Measurements from ENCODE around the gene VIL1. TPM values are rescaled to one million over a fixed set of nuclear protein-coding genes. Genes with fewer than 3 reads are reported as not detected.

VIL1 gene
- total and polyA plus RNA-seq, 2 of the 4 experiments (the other 2 are of a cell fraction): not detected

DNA sequence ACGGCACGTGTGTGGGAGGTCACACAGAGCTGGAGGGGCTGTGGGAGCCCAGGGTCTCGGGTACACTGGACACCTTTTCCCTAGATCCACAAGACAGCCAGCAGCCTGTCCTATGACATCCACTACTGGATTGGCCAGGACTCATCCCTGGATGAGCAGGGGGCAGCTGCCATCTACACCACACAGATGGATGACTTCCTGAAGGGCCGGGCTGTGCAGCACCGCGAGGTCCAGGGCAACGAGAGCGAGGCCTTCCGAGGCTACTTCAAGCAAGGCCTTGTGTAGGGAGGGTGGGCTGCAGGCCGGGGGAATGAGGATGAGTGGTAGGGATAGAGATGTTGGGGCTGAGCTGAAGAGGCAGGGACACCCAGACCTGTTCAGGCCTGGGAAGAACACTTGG, 6.6 kb downstream of the VIL1 start:
- POLR2A ChIA-PET (ENCODE audit: unreplicated experiment): no interaction called here
- H4K20me1 ChIP-seq (ENCODE audit: insufficient read depth, low read length): no peaks in the 10 kb centered on the region; the same call in 1 of the 2 replicates
- WGBS, 2 experiments (ENCODE audit: extremely low coverage in 2 of 2, insufficient read length in 1 of 2): 80% methylated on average over 3 of the region's 10 CpGs; no CpG with 5 or more reads in 1 of the 2 experiments
- H4K91ac ChIP-seq (ENCODE audit: insufficient read depth, low read depth, low read length): no peak overlapping the region
- no peak overlapping the region for H3K4ac ChIP-seq (ENCODE audit: low read depth, low read length)
- ATAC-seq (ENCODE audit: low read depth) (no peak), DNase-seq (no peak)
- H3K36me3 ChIP-seq (ENCODE audit: control insufficient read depth, insufficient read depth, low read length): no peaks in the 10 kb centered on the region
- H2AK5ac ChIP-seq (ENCODE audit: low read depth, low read length): no peak overlapping the region
- no peak overlapping the region for H2BK20ac ChIP-seq (ENCODE audit: low read depth, low read length)
- H3K9me1 ChIP-seq (ENCODE audit: insufficient read depth, low read length): no peaks in the 10 kb centered on the region; the same call in 1 of the 2 replicates
- no peak overlapping the region for H3K27ac ChIP-seq (ENCODE audit: insufficient read depth, low read length)
- no peak overlapping the region for H2AFZ ChIP-seq (replicated peaks; ENCODE audit: low read length, poor library complexity)
- TF ChIP-seq NFE2L2 (IDR thresholded peaks at IDR 0.05; ENCODE audit: low read depth, low read length): no peak
- no peak for TF ChIP-seq RCOR1 (IDR thresholded peaks at IDR 0.05; ENCODE audit: insufficient replicate concordance, low read length)
- TF ChIP-seq RFX5 (IDR thresholded peaks at IDR 0.05; ENCODE audit: low read depth, low read length): no peak
- TF ChIP-seq CEBPB (IDR thresholded peaks at IDR 0.05; ENCODE audit: low read depth, low read length): no peak
- no peak for TF ChIP-seq ELK1 (IDR thresholded peaks at IDR 0.05; ENCODE audit: borderline replicate concordance, low read depth, low read length)
- no peak for TF ChIP-seq POLR2A (IDR thresholded peaks at IDR 0.05; ENCODE audit: low read depth, low read length)
- TF ChIP-seq MXI1 (IDR thresholded peaks at IDR 0.05; ENCODE audit: borderline replicate concordance, low read depth, low read length): no peak
- no peak for TF ChIP-seq RAD21 (IDR thresholded peaks at IDR 0.05; ENCODE audit: low read length)
- no peak for TF ChIP-seq CHD1 (IDR thresholded peaks at IDR 0.05; ENCODE audit: low read depth, low read length)
- TF ChIP-seq FOS (IDR thresholded peaks at IDR 0.05; ENCODE audit: low read depth, low read length): no peak
- no peaks in the 10 kb centered on the region for H3K9me3 ChIP-seq (ENCODE audit: control insufficient read depth, insufficient read depth, low read length)
- in situ Hi-C loops (cut with MboI; ENCODE audit: low sequenced_read_pairs) (no loop called here), dilution Hi-C loops (cut with HindIII; ENCODE audit: low sequenced_read_pairs, unreplicated experiment) (no loop called here), intact Hi-C loops (cut with micrococcal nuclease) (no loop called here)
- H3K79me1 ChIP-seq (ENCODE audit: low read depth in 1 of 2, low read length in 2 of 2): no peaks in the 10 kb centered on the region
- H3K18ac ChIP-seq (ENCODE audit: low read depth, low read length): no peak overlapping the region
- no peak overlapping the region for H4K5ac ChIP-seq (ENCODE audit: low read depth, low read length)
- no peaks in the 10 kb centered on the region for H3K4me1 ChIP-seq (ENCODE audit: control insufficient read depth, insufficient read depth, low read length)
- no peak overlapping the region for H3K9ac ChIP-seq (ENCODE audit: low read depth, low read length)
- H2BK5ac ChIP-seq (ENCODE audit: low read depth, low read length, poor library complexity, severe bottlenecking): no peak overlapping the region
- no peak overlapping the region for H3K4me3 ChIP-seq (ENCODE audit: insufficient read depth, low read depth, low read length)
- H2AK9ac ChIP-seq (replicated peaks; ENCODE audit: low read depth, low read length, poor library complexity): no peak overlapping the region
- no peak overlapping the region for H2BK120ac ChIP-seq (ENCODE audit: low read depth, low read length)
- CTCF ChIA-PET: no interaction called here
- H3K4me2 ChIP-seq (ENCODE audit: low read depth, low read length): no peak overlapping the region
- peaks cover 17% of the 10 kb centered on the region; the same call in 1 of the 2 replicates for H3K27me3 ChIP-seq (ENCODE audit: control insufficient read depth, insufficient read depth, low read length)
- H4K8ac ChIP-seq (ENCODE audit: low read depth in 2 of 2, low read length in 2 of 2): no peak overlapping the region
- no peak overlapping the region for H3K56ac ChIP-seq (ENCODE audit: extremely low read depth, insufficient read depth, low read length)
- no TSS peak for BruUV-seq (replicated peaks)
- no peak overlapping the region for H3K14ac ChIP-seq (replicated peaks; ENCODE audit: low read depth, low read length)
- H2BK15ac ChIP-seq (ENCODE audit: low read depth, low read length): no peak overlapping the region
- H3K23ac ChIP-seq (ENCODE audit: low read depth, low read length): no peak overlapping the region
